ENCODE measurements around the gene ELN. TPM values are rescaled to one million over a fixed set of nuclear protein-coding genes. Genes with fewer than 3 reads are reported as not detected.

The ELN gene
- total and polyA plus RNA-seq, 9 of the 15 experiments (the other 6 are each of a cell fraction or from before 2014, with no cell fraction given), result 0.20 TPM; not detected in 8

DNA sequence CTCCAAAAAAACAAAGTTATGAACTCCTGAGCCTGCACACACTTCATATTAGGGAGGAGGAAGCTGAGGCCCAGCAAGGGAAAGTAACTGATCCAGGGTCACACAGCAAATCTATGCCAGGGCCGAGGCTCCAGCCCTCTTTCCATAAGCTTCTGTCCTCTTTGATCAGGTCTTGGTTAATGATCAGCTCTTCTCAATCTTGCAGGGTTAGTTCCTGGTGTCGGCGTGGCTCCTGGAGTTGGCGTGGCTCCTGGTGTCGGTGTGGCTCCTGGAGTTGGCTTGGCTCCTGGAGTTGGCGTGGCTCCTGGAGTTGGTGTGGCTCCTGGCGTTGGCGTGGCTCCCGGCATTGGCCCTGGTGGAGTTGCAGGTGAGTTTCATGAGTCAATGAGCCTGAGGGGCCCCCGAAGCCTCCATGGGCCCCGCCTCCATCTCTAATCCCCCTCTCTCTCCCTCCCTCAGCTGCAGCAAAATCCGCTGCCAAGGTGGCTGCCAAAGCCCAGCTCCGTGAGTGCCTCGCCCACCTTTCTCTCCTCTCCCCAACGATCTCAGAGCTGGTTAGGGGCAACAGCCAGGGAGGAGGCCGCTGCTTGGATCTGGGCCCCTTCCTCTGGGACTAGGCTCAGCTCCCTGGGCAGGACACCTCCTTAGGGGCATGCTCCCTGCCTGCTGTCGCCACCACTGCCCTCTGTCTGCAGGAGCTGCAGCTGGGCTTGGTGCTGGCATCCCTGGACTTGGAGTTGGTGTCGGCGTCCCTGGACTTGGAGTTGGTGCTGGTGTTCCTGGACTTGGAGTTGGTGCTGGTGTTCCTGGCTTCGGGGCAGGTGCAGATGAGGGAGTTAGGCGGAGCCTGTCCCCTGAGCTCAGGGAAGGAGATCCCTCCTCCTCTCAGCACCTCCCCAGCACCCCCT, 32.0 kb downstream of the ELN start:
- H3K27ac ChIP-seq (ENCODE audit: extremely low read depth, low read depth, low read length), result no peak overlapping the region
- BruUV-seq (replicated peaks), result no TSS peak
- POLR2A ChIA-PET, result interaction anchor here (0.8 to 1.5 kb wide), 5 partner anchors 16 to 341 kb away, joined by 3 to 5 read pairs (median 4); no protein-coding TSS in a partner anchor
- no peaks in the 10 kb centered on the region for H3K36me3 ChIP-seq (ENCODE audit: control insufficient read depth, insufficient read depth, low read length)
- H3K4me3 ChIP-seq, result no peak overlapping the region
- WGBS (ENCODE audit: insufficient coverage, low coverage, missing lambda C conversion rate), result 12% methylated on average over 21 of the region's 21 CpGs
- intact Hi-C loops (cut with micrococcal nuclease) (no loop called here), in situ Hi-C loops (cut with MboI) (loop anchor here (5.0 kb wide), 1 partner anchor 342 kb away; no protein-coding TSS in a partner anchor)
- no peak overlapping the region for H2AFZ ChIP-seq (ENCODE audit: low read depth, low read length)
- H4K20me1 ChIP-seq (replicated peaks; ENCODE audit: control insufficient read depth, insufficient read depth, low read length), result peaks cover 6% of the 10 kb centered on the region; the same call in 1 of the 2 replicates
- no peak overlapping the region for H3K4me2 ChIP-seq (ENCODE audit: insufficient read depth, low read length)
- H3K27me3 ChIP-seq (ENCODE audit: control insufficient read depth in 2 of 2, insufficient read depth in 2 of 2, low read length in 2 of 2), result peaks cover 33 to 58% of the 10 kb centered on the region in 2 experiments
- DNase-seq (ENCODE audit: extremely low read depth in 1 of 4, low spot score in 3 of 4) (no peak), FAIRE-seq (no peak), ATAC-seq (no peak)
- H3K4me1 ChIP-seq (replicated peaks in 1 of 2; ENCODE audit: control insufficient read depth in 2 of 2, insufficient read depth in 2 of 2, low read length in 2 of 2), result peaks cover 0 to 23% of the 10 kb centered on the region in 2 experiments; a peak in 2 of 5 replicates
- CTCF ChIA-PET (ENCODE audit: low intra/inter-chr PET ratio), result no interaction called here
- no peaks in the 10 kb centered on the region for H3K79me2 ChIP-seq (ENCODE audit: control insufficient read depth, insufficient read depth, low read length)
- H3K9me3 ChIP-seq (replicated peaks; ENCODE audit: control insufficient read depth, insufficient read depth, low read depth, low read length), result no peaks in the 10 kb centered on the region
- H3K9me1 ChIP-seq (ENCODE audit: control insufficient read depth, insufficient read depth, low read length), result no peaks in the 10 kb centered on the region
- H3K9ac ChIP-seq (ENCODE audit: insufficient read depth in 1 of 2, low read depth in 2 of 2, low read length in 2 of 2), result peak overlapping the region in 1 of 2 experiments; percentile 24; a peak in 2 of 4 replicates
- TF ChIP-seq PHTF2 (CRISPR knock-in tag; IDR thresholded peaks at IDR 0.05) (no peak), ZNF445 (CRISPR knock-in tag; IDR thresholded peaks at IDR 0.05; ENCODE audit: low read depth) (no peak), FOXK2 (conservative IDR thresholded peaks at IDR 0.05 in 1 of 2, IDR thresholded peaks at IDR 0.05 in 1 of 2; ENCODE audit: low read depth in 2 of 2) (no peak), ZBTB8A (IDR thresholded peaks at IDR 0.05; ENCODE audit: partially characterized antibody) (no peak), ARID2 (IDR thresholded peaks at IDR 0.05) (no peak), BCOR (IDR thresholded peaks at IDR 0.05) (peak; percentile 20; the same call in 1 of the 2 replicates), RBBP5 (IDR thresholded peaks at IDR 0.05; ENCODE audit: borderline replicate concordance, insufficient read depth, low read length, poor library complexity, severe bottlenecking) (no peak), MYC (IDR thresholded peaks at IDR 0.05; ENCODE audit: low read depth, low read length) (no peak), MYC (CRISPR knock-in tag; IDR thresholded peaks at IDR 0.05; ENCODE audit: borderline replicate concordance, low read depth) (no peak)
- TF ChIP-seq, protein P1, sequence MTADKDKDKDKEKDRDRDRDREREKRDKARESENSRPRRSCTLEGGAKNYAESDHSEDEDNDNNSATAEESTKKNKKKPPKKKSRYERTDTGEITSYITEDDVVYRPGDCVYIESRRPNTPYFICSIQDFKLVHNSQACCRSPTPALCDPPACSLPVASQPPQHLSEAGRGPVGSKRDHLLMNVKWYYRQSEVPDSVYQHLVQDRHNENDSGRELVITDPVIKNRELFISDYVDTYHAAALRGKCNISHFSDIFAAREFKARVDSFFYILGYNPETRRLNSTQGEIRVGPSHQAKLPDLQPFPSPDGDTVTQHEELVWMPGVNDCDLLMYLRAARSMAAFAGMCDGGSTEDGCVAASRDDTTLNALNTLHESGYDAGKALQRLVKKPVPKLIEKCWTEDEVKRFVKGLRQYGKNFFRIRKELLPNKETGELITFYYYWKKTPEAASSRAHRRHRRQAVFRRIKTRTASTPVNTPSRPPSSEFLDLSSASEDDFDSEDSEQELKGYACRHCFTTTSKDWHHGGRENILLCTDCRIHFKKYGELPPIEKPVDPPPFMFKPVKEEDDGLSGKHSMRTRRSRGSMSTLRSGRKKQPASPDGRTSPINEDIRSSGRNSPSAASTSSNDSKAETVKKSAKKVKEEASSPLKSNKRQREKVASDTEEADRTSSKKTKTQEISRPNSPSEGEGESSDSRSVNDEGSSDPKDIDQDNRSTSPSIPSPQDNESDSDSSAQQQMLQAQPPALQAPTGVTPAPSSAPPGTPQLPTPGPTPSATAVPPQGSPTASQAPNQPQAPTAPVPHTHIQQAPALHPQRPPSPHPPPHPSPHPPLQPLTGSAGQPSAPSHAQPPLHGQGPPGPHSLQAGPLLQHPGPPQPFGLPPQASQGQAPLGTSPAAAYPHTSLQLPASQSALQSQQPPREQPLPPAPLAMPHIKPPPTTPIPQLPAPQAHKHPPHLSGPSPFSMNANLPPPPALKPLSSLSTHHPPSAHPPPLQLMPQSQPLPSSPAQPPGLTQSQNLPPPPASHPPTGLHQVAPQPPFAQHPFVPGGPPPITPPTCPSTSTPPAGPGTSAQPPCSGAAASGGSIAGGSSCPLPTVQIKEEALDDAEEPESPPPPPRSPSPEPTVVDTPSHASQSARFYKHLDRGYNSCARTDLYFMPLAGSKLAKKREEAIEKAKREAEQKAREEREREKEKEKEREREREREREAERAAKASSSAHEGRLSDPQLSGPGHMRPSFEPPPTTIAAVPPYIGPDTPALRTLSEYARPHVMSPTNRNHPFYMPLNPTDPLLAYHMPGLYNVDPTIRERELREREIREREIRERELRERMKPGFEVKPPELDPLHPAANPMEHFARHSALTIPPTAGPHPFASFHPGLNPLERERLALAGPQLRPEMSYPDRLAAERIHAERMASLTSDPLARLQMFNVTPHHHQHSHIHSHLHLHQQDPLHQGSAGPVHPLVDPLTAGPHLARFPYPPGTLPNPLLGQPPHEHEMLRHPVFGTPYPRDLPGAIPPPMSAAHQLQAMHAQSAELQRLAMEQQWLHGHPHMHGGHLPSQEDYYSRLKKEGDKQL (CRISPR knock-in tag; IDR thresholded peaks at IDR 0.05; ENCODE audit: borderline replicate concordance), result no peak
- TF ChIP-seq, protein P2, sequence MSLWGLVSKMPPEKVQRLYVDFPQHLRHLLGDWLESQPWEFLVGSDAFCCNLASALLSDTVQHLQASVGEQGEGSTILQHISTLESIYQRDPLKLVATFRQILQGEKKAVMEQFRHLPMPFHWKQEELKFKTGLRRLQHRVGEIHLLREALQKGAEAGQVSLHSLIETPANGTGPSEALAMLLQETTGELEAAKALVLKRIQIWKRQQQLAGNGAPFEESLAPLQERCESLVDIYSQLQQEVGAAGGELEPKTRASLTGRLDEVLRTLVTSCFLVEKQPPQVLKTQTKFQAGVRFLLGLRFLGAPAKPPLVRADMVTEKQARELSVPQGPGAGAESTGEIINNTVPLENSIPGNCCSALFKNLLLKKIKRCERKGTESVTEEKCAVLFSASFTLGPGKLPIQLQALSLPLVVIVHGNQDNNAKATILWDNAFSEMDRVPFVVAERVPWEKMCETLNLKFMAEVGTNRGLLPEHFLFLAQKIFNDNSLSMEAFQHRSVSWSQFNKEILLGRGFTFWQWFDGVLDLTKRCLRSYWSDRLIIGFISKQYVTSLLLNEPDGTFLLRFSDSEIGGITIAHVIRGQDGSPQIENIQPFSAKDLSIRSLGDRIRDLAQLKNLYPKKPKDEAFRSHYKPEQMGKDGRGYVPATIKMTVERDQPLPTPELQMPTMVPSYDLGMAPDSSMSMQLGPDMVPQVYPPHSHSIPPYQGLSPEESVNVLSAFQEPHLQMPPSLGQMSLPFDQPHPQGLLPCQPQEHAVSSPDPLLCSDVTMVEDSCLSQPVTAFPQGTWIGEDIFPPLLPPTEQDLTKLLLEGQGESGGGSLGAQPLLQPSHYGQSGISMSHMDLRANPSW (CRISPR knock-in tag; IDR thresholded peaks at IDR 0.05), result no peak
- TF ChIP-seq, protein P3, sequence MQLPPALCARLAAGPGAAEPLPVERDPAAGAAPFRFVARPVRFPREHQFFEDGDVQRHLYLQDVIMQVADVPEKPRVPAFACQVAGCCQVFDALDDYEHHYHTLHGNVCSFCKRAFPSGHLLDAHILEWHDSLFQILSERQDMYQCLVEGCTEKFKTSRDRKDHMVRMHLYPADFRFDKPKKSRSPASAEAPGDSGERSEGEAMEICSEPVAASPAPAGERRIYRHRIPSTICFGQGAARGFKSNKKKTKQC (CRISPR knock-in tag; IDR thresholded peaks at IDR 0.05), result no peak
